ENCODE data around the gene TMEM132D.

GRCh38 chr12:129337413-129337812 lies 566.4 kb downstream of the TMEM132D start:
- TF ChIP-seq GATA2 (IDR thresholded peaks at IDR 0.05; ENCODE audit: low read depth, low read length): no peak
- no peak for TF ChIP-seq GATA3 (IDR thresholded peaks at IDR 0.05; ENCODE audit: low read depth, low read length)
